GM21619 (cell line): ENCODE results near the gene GPR173.

Experiments
- ATAC-seq: cut with Tn5 transposase; IDR thresholded peaks from one replicate; pipeline ENCODE4 v1.9.1; 2021; ENCODE audit not compliant: unreplicated experiment

GPR173 gene

DNA sequence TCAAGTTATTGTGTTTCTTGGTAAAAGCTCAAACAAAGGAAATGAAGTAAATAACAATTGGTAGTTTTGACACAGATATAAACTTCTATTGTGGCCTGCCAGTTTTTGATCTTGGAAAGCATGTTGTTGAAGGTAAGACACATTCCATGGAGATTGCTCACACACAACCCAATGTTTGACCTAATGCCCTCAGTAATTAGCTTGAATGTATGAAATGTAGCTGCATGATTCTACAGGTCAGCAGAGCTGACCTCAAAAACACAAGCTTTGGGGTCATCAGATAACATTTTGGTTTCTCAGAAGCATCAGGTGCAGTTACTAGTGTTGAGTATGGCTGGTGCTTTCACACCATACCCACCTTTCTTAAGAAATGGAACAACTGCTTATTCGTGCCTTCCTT, 16.5 kb downstream of the GPR173 start:
- ATAC-seq = no peak

DNA sequence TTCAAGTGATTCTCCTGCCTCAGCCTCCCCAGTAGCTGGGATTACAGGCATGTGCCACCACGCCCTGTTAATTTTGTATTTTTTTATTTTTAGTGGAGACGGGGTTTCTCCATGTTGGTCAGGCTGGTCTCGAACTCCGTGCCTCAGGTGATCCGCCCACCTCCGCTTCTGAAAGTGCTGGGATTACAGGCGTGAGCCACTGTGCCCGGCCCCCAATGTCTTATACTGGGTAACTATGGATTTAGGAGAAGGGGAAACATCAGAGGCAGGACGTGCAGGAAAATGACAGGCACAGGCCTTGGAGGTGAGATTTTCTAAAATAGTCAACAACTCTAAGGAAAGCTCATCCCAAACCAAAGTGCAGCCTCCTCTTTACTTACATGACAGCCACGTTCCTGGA, 22.5 kb downstream of the GPR173 start:
- ATAC-seq = no peak

DNA sequence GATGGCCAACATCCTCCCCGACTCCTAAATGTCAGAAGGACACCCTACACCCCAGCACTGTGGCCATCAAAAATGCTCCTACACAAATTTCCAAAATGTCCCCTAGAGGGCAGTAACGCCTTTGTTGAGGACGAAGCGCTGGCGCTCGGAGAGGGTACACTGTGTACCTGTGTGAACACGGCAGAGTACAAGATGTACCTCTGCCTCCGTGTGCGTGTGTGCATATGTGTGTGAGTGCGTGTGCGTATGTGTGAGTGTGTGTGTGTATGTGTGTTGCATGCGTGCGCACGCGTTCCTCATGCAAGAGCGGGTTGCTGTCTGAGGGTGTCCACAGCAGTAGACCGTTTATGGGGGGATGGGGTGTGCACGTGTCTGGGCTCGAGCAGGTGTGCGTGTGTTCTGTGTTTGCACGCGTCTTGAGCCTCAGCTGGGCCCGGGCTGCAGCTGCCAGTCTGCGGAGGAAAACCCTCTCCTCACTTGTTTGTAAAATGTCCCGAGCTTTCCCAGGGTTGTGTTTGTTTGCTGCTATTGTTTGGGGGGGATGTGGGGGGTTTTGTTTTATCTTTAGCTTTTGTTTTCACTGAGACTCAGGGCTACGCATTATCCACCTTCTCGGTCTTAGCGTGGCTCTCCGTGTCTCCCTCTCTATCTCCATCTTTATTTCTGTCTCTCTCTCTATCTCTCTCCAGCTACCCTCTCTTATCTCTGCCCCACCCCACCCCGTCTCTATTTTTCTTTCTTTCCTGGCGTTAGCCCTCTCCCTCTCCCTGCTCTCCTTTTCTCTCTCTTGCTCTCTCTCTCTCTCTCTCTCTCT, 23.2 kb downstream of the GPR173 start:
- ATAC-seq = peak; percentile 78

DNA sequence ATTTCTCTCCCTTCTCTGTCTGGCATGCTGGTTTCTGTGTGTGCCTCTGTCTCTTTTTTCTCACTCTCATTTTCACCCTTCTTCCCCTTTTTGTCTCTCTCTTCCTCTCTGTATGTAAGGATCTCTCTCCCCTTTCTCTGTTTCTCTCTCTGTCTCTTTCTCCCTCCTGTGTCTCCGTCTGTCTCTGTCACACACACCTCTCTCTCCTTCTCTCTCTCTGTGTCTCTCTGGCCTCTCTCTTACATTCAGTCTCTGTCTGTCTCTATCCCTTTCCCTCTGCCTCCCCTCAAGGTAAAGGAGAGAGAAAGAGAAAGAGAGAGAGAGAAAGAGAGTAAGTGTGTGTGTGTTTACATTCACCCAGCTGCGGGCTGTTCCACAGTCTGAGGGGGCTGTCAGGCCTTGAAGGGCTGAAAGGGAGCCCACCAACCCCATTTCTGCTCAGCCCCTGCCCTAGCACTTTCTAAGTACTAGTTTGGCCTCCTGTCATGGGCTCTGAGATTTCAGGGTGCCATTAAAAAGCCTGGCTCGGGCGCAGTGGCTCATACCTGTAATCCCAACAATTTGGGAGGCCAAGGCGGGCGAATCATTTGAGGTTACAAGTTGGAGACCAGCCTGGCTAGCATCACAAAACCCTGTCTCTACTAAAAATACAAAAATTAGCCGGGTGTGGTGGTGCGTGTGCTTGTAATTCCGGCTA, 24.0 kb downstream of the GPR173 start:
- ATAC-seq = peak; percentile 42

DNA sequence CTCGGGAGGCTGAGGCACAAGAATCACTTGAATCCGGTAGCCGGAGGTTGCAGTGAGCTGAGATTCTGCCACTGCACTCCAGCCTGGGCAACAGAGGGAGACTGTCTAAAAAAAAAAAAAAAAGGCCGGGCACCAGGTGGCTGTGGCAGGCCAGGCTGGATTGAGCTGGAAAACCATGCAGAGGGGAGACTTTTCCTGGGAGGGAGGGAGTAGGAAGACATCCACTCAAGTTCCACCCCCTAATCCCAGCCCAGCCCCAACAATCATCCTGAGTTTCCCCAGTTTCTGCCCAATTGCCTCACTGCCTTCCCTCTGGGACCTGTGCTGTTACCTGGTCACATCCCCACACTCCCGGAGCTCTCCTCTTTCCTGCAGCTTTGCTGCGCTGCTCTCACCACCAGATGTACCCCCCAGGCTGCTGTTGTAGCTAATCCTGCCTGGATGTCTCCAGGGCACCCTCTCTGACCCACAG, 24.6 kb downstream of the GPR173 start:
- ATAC-seq = no peak

DNA sequence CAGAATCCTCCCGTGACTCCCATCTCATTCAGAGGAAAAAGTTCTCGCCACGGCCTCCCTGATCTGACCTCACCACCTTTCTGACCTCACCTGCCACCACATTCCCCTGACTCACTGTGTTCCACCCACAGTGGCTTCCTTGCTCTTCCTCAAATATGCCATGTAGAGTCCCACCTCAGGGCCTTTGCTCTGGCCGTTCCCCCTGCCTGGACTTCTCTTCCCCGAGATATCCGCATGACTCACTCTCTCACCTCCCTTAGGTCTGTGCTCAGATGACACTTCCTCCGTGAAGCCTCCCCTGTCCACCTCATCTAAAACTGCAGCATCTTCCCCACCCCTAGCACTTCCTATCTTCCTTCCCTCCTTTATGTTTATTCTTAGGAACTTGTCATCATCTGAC, 26.4 kb downstream of the GPR173 start:
- no peak for ATAC-seq

DNA sequence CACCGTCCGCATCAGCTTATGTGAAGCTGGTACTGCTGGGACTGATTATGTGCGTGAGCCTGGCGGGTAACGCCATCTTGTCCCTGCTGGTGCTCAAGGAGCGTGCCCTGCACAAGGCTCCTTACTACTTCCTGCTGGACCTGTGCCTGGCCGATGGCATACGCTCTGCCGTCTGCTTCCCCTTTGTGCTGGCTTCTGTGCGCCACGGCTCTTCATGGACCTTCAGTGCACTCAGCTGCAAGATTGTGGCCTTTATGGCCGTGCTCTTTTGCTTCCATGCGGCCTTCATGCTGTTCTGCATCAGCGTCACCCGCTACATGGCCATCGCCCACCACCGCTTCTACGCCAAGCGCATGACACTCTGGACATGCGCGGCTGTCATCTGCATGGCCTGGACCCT, 28.1 kb downstream of the GPR173 start:
- ATAC-seq = no peak

DNA sequence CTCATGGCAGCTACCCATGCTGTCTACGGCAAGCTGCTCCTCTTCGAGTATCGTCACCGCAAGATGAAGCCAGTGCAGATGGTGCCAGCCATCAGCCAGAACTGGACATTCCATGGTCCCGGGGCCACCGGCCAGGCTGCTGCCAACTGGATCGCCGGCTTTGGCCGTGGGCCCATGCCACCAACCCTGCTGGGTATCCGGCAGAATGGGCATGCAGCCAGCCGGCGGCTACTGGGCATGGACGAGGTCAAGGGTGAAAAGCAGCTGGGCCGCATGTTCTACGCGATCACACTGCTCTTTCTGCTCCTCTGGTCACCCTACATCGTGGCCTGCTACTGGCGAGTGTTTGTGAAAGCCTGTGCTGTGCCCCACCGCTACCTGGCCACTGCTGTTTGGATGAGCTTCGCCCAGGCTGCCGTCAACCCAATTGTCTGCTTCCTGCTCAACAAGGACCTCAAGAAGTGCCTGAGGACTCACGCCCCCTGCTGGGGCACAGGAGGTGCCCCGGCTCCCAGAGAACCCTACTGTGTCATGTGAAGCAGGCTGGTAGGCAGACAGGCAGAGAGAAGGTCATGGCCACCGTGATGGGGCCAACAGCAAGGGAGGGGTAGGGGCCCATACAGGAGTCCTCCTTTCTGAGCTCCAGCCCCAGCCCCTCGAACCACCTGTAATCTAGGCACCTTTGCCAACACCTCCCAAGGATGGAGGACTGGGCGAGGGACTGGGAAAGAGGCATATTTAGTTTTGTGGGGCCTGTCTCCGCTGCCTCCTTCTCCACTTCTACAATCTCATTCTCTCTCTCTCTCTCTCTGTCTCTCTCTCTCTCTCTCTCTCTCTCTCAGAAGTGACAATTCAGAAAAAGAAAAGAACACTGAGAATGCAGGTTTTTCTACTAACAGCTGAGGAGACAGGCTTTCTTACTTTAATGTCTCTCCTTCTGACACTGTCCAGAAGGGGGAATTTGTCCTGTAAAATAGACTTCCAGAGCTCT, 28.9 kb downstream of the GPR173 start:
- no peak for ATAC-seq

DNA sequence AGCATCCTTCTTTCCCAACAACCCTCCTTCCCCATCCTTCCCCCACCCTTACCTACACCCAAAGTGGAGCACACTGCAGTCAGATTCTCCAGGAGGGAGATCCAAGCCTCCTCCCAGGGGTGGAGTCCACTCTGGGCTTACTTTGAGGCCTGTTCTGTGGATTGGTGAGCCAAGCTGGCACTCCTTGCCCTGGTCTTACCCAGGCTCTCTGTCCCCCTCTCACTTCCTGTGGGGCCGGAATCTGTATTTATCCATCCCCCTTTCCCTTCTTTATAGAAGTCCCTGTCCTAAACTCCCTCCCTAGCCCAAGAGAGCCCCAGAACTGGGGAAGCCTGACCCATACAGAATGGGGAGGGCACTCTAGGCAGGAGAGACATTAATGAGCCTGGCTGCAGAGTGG, 30.4 kb downstream of the GPR173 start:
- no peak for ATAC-seq

DNA sequence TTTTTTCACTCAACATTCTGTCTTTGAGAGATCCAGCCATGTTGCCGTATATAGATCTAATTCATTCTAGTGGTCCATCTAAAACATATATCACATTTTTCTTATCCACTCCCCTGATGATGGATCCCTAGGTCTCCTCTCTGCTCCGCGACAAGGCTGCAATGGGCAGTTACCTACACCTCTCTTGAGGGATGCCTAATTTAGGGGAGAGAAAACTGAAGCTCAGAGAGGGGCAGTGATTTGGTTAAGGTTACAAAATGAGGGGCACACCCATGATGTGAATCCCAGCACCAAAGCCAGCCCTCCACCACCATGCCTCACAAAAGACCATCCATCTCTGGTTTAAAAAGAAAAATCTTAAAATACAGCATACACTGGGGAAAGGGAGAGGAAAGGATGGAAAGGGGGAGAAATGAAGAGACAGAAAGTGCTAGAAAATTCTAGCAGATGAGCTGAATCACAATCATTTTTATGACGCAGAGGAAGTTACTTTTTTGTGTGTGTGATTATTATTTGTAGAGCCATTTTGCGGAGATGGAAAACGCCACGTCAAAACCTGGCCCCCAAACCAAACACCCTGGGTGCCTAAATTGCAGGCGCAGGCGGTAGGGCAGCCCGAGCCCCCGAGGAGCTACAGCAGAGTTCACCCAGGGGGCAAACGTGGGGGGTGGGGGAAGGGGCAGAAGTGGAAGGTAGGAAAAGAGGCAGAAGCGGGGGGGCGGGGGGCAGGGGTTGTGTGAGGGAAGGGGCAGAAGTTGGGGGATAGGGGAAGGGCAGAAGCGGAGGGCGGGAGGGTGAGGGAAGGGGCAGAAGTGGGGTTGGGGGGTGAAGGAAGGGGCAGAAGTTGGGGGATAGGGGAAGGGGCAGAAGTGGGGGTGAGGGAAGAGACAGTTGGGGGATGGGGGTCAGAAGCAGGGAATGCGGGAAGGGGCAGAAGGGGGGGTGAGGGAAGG, 32.3 kb downstream of the GPR173 start:
- no peak for ATAC-seq

DNA sequence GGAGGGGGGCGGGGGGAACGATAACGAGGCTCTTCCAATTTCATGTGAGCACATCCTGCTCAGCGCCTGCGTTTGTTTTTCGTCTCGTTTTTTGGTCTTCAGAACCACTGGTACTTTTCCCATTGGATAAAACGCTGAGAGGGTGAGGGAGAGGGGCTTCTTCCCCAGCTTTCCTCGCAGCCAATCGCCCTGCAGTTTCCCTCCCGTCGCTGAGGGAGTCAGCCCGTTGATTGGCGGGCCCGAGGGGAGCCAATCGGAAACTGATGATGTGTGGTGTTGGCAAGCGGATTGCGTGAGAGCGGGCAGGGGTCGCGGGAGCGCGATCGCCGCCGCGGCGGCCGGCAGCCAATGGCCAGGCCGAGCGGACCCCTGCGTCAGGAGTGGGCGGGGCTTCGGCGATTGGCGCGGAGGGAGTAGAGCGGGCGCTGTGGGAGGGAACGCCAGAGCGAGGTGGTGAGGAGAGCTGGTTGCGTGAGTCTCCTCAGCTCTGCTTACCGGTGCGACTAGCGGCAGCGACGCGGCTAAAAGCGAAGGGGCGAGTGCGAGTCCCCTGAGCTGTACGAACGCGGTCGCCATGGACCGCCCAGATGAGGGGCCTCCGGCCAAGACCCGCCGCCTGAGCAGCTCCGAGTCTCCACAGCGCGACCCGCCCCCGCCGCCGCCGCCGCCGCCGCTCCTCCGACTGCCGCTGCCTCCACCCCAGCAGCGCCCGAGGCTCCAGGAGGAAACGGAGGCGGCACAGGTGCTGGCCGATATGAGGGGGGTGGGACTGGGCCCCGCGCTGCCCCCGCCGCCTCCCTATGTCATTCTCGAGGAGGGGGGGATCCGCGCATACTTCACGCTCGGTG, 33.6 kb downstream of the GPR173 start, which contains the start of gene TSPYL2:
Gene TSPYL2 (plus strand): TSS at position 443 of the 848 bp plus-strand sequence. CDS start 132 bp downstream, at position 575.
- ATAC-seq = peak; percentile 90

DNA sequence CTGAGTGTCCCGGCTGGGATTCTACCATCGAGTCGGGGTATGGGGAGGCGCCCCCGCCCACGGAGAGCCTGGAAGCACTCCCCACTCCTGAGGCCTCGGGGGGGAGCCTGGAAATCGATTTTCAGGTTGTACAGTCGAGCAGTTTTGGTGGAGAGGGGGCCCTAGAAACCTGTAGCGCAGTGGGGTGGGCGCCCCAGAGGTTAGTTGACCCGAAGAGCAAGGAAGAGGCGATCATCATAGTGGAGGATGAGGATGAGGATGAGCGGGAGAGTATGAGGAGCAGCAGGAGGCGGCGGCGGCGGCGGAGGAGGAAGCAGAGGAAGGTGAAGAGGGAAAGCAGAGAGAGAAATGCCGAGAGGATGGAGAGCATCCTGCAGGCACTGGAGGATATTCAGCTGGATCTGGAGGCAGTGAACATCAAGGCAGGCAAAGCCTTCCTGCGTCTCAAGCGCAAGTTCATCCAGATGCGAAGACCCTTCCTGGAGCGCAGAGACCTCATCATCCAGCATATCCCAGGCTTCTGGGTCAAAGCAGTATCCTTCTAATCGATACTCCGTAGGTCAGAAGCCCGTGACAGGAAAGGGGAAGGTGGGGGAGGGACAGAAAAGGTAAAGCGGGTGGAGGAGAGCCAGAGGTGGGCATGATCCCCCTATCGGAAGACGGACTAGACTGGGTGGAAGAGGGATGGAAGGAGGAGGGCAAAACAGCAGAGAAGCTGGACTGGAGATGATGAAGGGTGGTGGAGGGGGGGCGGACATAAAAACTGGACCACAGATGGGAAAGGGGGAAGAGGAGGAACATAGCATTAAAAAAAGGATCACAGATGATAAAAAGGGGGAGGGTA, 34.4 kb downstream of the GPR173 start:
- ATAC-seq = no peak

DNA sequence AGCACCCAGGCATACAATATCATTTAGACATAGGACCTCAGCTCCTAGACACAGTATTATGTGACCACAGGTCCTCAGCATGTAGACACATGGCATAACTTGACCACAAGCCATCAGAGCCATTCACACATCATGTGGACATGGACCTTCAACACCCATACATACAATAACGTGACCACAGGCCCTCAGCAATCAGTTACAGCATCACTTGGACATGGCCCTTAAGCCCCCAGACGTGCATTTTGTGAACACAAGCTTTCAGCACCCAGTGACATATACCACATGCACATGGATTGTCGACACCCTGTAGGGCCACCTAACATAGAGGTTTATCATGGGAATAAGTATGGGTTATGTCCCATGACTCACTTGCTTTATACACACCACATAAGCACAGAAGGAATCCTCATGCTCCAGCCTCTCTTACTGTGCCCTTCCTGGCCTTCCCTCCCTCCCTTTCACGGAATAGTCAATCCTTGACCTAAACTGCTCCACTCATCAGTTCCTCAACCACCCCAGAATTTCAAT, 35.5 kb downstream of the GPR173 start:
- no peak for ATAC-seq

DNA sequence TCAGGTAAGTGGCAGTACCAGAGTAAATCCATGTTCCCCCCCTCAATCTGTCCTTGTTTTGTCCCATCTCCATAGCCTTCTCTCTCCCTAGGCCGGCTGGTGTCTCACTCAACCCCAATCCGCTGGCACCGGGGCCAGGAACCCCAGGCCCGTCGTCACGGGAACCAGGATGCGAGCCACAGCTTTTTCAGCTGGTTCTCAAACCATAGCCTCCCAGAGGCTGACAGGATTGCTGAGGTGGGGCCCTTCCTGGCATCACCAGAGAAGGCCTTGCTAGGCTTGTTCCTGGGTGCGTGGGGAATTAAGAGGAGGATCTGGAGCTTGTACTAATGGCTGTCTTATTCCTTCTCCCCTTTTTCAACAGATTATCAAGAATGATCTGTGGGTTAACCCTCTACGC, 36.3 kb downstream of the GPR173 start:
- ATAC-seq = no peak

DNA sequence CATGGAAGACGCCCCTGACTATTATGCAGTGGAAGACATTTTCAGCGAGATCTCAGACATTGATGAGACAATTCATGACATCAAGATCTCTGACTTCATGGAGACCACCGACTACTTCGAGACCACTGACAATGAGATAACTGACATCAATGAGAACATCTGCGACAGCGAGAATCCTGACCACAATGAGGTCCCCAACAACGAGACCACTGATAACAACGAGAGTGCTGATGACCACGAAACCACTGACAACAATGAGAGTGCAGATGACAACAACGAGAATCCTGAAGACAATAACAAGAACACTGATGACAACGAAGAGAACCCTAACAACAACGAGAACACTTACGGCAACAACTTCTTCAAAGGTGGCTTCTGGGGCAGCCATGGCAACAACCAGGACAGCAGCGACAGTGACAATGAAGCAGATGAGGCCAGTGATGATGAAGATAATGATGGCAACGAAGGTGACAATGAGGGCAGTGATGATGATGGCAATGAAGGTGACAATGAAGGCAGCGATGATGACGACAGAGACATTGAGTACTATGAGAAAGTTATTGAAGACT, 37.2 kb downstream of the GPR173 start:
- no peak for ATAC-seq

DNA sequence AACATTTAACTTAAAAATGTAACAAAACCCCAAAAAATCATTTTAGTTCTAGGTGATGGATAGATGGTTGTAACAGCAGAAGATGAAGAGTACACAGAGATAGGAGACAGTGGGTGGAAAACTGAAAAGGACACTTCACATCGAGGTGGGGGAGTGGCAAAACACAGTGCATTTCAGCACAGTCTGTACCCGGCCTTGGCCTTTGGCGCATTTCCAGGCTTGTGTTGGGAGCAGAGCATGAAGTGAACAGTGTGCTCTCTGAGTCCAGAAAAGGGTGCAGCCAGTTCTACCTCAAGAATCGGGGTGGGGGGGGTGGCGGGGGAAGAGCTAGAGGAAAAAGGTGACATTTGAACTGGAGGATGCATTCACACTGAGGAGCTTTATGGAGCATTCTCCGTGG, 37.9 kb downstream of the GPR173 start:
- no peak for ATAC-seq

DNA sequence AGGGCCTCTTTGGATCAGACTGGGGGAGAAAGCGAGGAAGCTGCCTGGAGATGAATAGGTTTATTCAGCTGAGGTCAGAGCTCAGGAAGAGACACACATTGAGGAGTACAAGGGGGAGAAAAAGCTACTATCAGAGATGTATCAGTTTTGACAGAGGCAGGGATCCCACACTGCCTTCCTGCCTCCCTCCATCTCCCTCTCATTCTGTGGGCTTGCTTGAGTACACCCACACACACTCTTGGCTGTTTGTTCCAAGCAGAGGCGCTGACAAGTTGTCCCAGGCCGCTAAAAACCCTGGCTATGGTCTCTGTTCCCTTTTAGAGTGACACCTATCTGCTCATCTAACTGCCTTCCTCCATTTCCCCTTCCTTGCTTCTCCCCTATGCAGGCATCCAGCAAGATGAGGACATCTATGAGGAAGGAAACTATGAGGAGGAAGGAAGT, 38.8 kb downstream of the GPR173 start:
- ATAC-seq = no peak
